NCI-H2107 treated with DMSO at 0.1 percent for 48 hours (cell line): ENCODE data around the gene TAF4.
"Not testable (repeated sequence)": the region's sequence is repeated elsewhere in the genome, so short reads cannot be mapped to it uniquely, and the experiment has no call there.

ENCODE experiments used
- DNase-seq: peaks from one replicate; lab custom pipeline; 2025; ENCODE audit not compliant: unreplicated experiment; lab: John Stamatoyannopoulos, UW

Gene TAF4

DNA sequence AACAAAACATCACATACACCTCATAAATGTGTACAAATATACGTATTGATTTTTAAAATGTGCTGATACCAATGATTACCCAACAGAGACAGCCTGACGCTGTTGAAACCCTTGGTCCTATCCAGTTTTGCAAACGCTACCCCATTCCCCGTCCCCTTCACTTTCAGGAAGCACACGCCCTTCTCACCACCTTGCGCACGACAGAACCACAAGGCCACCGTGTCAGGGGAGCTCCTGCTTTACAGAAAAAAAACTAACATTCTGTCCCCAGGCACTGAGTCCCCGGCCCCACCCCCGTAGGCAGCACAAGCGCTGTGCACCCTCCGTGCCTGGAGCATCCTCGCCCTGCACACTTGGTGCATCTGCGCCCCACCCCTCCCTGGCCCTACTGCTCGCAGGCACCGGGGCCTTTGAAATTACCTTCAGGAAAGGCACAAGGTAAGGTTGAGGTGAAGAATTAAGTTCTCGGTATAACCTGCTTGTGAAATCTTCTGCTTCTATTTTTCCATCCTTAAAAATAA is 58.5 kb downstream of the TAF4 start:
- DNase-seq: no peak

DNA sequence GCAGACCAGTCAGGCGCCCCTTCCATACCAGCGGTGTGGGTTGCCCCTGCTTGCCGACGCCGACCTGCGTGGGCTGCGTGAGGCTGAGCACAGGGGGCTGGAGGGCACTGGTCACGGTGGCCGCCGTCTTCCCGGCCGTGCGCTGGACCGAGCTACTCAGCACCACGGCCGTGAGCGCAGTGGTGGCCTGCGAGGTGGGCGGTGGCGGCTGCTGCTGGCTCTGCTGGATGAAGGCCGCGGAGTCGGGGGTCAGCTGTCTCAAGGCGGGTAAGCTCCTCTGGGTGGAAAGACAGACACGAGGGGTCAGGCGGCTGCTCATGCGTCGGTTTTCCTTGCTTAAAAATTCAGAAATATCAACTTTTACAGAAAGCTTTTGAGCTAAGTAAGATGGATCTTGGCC is 59.2 kb downstream of the TAF4 start:
- DNase-seq: no peak

GRCh38 chr20:62004614-62005013 is 61.1 kb downstream of the TAF4 start:
- no peak for DNase-seq

- DNase-seq: no peak
Observed at GRCh38 chr20:62003567-62004405, 61.9 kb downstream of the TAF4 start.

- peak; percentile 66 for DNase-seq
Observed at GRCh38 chr20:62002882-62003480, 62.7 kb downstream of the TAF4 start.

- no peak for DNase-seq
Observed at GRCh38 chr20:62001178-62001715, 64.4 kb downstream of the TAF4 start.

- no peak for DNase-seq
Observed at GRCh38 chr20:61998343-61999121, 67.1 kb downstream of the TAF4 start.

GRCh38 chr20:61997891-61998290 is 67.8 kb downstream of the TAF4 start:
- no peak for DNase-seq

GRCh38 chr20:61997372-61997771 is 68.3 kb downstream of the TAF4 start:
- no peak for DNase-seq

- DNase-seq: no peak
Observed at GRCh38 chr20:61994546-61994945, 71.1 kb downstream of the TAF4 start.

GRCh38 chr20:61993058-61993457 is 72.6 kb downstream of the TAF4 start:
- DNase-seq: no peak

- DNase-seq: no peak
Observed at GRCh38 chr20:61991476-61991875, 74.2 kb downstream of the TAF4 start.

- no peak for DNase-seq
Observed at GRCh38 chr20:61990484-61990883, 75.2 kb downstream of the TAF4 start.

DNA sequence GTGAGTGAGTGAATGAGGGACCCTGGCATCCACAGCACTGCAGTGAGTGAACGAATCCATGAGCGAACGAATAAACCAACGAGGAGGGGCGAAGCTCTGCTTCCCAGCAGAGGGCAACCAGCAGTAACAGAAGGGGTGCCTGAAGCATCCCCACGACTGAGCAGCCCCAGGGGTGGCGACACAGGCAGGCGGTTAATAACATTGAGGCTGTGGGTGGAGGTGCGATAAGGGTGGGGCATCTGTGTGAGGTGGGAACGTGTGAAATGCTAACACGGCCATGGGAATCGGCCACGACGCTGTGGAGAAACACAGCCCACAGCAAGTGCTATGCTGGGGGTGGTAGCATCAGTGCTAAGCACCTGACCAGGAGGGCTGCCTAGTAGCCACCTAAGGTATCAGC is 75.9 kb downstream of the TAF4 start:
- no peak for DNase-seq

- DNase-seq: no peak
Observed at GRCh38 chr20:61988665-61989064, 77.0 kb downstream of the TAF4 start.

DNA sequence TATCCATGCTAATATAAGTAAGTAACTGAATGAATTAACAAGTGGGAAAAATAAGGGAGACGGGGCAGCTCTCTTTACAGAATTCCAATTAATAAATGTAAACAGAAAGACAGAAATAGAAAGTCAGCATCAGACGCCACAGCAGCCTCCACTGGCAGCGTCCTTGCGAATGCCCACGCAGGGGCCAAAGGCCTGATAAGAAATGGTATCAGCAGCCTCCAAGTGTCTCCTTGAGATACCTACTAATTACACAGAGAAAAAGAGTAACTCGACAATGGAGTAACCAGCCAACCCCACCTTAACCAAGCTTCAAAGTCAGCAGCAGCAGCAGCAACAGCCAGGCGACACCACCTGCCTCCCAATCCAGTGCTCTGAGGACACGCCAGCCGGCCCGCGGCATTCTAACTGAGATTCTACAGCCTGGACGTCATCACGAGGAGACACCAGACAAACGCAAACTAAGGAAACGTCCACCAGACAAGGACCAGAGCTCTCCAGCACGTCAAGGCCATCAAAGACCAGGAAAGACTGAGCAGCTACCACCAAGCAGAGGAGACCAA is 78.8 kb downstream of the TAF4 start:
- no peak for DNase-seq

GRCh38 chr20:61985096-61985495 is 80.6 kb downstream of the TAF4 start:
- no peak for DNase-seq

- not testable (repeated sequence) for DNase-seq
Observed at GRCh38 chr20:61984431-61984830, 81.2 kb downstream of the TAF4 start.

DNA sequence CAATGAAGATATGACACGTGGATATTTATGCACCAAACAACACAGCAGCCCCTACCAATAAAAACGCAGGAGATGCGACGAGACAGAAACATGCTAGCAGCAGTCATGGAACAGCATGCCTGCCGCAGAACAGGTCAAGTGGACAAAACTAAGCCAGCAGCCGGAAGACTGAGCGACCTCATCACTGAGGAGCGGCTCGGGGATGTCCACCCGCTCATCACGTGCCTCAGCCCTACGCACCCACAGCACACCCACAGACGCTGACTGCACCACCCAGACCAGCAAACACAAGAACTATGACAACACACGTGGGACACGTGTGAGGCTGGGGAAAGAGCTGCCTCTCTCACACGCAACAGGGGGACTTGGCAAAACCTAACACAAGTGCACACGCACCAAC is 81.7 kb downstream of the TAF4 start:
- DNase-seq: no peak

GRCh38 chr20:61982951-61983315 is 82.7 kb downstream of the TAF4 start:
- no peak for DNase-seq
